GM23338 (cell line): ENCODE measurements around the gene SMURF1. TPM values are rescaled to one million over a fixed set of nuclear protein-coding genes. Genes with fewer than 3 reads are reported as not detected.

Experiments used
- ATAC-seq: fragments of 200-7000 bp; cut with Tn5 transposase; 3 replicates; pipeline ENCODE4 v1.9.1; 2020
- DNase-seq: peaks from one replicate; pipeline ENCODE4 v3.0.0-alpha.2; 2015; ENCODE audit warnings: low spot score
- H2AFZ ChIP-seq: fragments of 200-600 bp; sonication (generic); 2 replicates; pipeline ENCODE4 v1.8.0; 2016; ENCODE audit warnings: antibody characterized with exemption, mild to moderate bottlenecking, moderate library complexity
- H3F3A ChIP-seq: fragments of 200-600 bp; sonication (generic); replicated peaks from 2 replicates; pipeline ENCODE4 v1.8.0; 2017; ENCODE audit warnings: antibody characterized with exemption, mixed run types, low read depth
- H3K27ac ChIP-seq: fragments of 200-600 bp; sonication (generic); 2 replicates; pipeline ENCODE4 v1.6.1; 2016; ENCODE audit warnings: low read depth
- H3K27me3 ChIP-seq: fragments of 200-600 bp; sonication (generic); 2 replicates; pipeline ENCODE4 v1.8.0; 2016; ENCODE audit warnings: mild to moderate bottlenecking, mixed run types, moderate library complexity; ENCODE audit not compliant: insufficient read depth
- H3K36me3 ChIP-seq: fragments of 200-600 bp; sonication (generic); 2 replicates; pipeline ENCODE4 v1.8.0; 2016; ENCODE audit warnings: mild to moderate bottlenecking; ENCODE audit not compliant: insufficient read depth
- H3K4me1 ChIP-seq: fragments of 200-600 bp; sonication (generic); 2 replicates; pipeline ENCODE4 v1.8.0; 2016; ENCODE audit warnings: mild to moderate bottlenecking, moderate library complexity; ENCODE audit not compliant: insufficient read depth
- H3K4me2 ChIP-seq: fragments of 200-600 bp; sonication (generic); 2 replicates; pipeline ENCODE4 v1.7.1; 2017; ENCODE audit warnings: mixed run types
- H3K4me3 ChIP-seq: fragments of 200-600 bp; sonication (generic); 2 replicates; pipeline ENCODE4 v1.6.1; 2016; ENCODE audit warnings: mixed run types
- H3K79me2 ChIP-seq: fragments of 200-600 bp; sonication (generic); replicated peaks from 2 replicates; pipeline ENCODE4 v1.8.0; 2017; ENCODE audit warnings: mild to moderate bottlenecking; ENCODE audit not compliant: insufficient read depth
- H3K9me2 ChIP-seq: fragments of 200-600 bp; sonication (generic); 2 replicates; pipeline ENCODE4 v1.8.0; 2017; ENCODE audit not compliant: insufficient read depth
- H4K20me1 ChIP-seq: fragments of 200-600 bp; sonication (generic); replicated peaks from 2 replicates; pipeline ENCODE4 v1.8.0; 2017; ENCODE audit warnings: mild to moderate bottlenecking; ENCODE audit not compliant: insufficient read depth
- H3K27ac Mint-ChIP-seq: 2 replicates; pipeline ENCODE4 v1.8.0; 2020; ENCODE audit warnings: inconsistent platforms, mild to moderate bottlenecking, moderate library complexity, mixed read lengths
- H3K27me3 Mint-ChIP-seq: 3 replicates; pipeline ENCODE4 v1.8.0; 2022; ENCODE audit warnings: low read depth, mild to moderate bottlenecking, moderate library complexity, mixed read lengths, inconsistent platforms; ENCODE audit not compliant: insufficient read depth, poor library complexity
- H3K36me3 Mint-ChIP-seq: 3 replicates; pipeline ENCODE4 v1.8.0; 2021; ENCODE audit warnings: low read depth, mild to moderate bottlenecking, inconsistent platforms, moderate library complexity, mixed read lengths
- H3K4me1 Mint-ChIP-seq: 3 replicates; pipeline ENCODE4 v1.8.0; 2020; ENCODE audit warnings: mild to moderate bottlenecking, inconsistent platforms, mixed read lengths
- H3K4me3 Mint-ChIP-seq: 3 replicates; pipeline ENCODE4 v1.8.0; 2021; ENCODE audit warnings: moderate library complexity, mild to moderate bottlenecking, inconsistent platforms, mixed read lengths
- H3K9me3 Mint-ChIP-seq: 3 replicates; pipeline ENCODE4 v1.8.0; 2020; ENCODE audit warnings: moderate library complexity, mild to moderate bottlenecking, inconsistent platforms, mixed read lengths
- CTCF ChIP-seq, 2 experiments: fragments of 200-600 bp in 1 of 2; sonication (generic) in 1 of 2; conservative IDR thresholded peaks; 2 replicates each; pipeline versions ENCODE4 v1.5.1 to v1.6.1; 2016 to 2017; ENCODE audit warnings: antibody characterized with exemption in 2 of 2, low read depth in 2 of 2, mild to moderate bottlenecking in 2 of 2, moderate library complexity in 1 of 2
- EZH2 ChIP-seq: fragments of 200-600 bp; sonication (generic); IDR thresholded peaks from one replicate; pipeline ENCODE4 v1.8.0; 2017; ENCODE audit warnings: antibody characterized with exemption, mild to moderate bottlenecking, low read depth; ENCODE audit not compliant: unreplicated experiment
- JUNB ChIP-seq: IDR thresholded peaks from one replicate; pipeline ENCODE4 v1.6.1; 2016; ENCODE audit warnings: antibody characterized with exemption; ENCODE audit not compliant: unreplicated experiment
- NANOG ChIP-seq: IDR thresholded peaks from 2 replicates; pipeline ENCODE4 v1.6.1; 2016; ENCODE audit warnings: antibody characterized with exemption, borderline replicate concordance
- POLR2AphosphoS5 ChIP-seq: IDR thresholded peaks from 2 replicates; pipeline ENCODE4 v1.6.1; 2016; ENCODE audit warnings: antibody characterized with exemption, low read depth
- ZNF114 ChIP-seq: fragments of 250-450 bp; sonication (Bioruptor Pico); IDR thresholded peaks from 2 replicates; pipeline ENCODE4 v1.5.0; 2020; ENCODE audit warnings: mild to moderate bottlenecking, moderate library complexity
- ZNF331 ChIP-seq: fragments of 250-450 bp; sonication (Bioruptor Pico); IDR thresholded peaks from 2 replicates; pipeline ENCODE4 v1.5.0; 2020; ENCODE audit warnings: low read depth, mild to moderate bottlenecking, moderate library complexity
- polyA plus RNA-seq: library from polyadenylated mRNA; unstranded; fragments of >200 nt; fragmentation: Nextera tagmentation; extraction: Ambion mirVana; gene quantifications from 2 replicates; pipeline ENCODE4 v1.2.1, GENCODE V29; 2016
- total RNA-seq: library from RNA; depleted of rRNA; stranded (reverse); fragments of >200 nt; shearing (Covaris generic); gene quantifications from 2 replicates; pipeline ENCODE4 v1.2.3, GENCODE V29; 2014
- TF ChIP-seq, protein P1 (sequence below): fragments of 250-450 bp; sonication (Bioruptor Pico); IDR thresholded peaks from 2 replicates; pipeline ENCODE4 v1.5.0; 2020; ENCODE audit warnings: mild to moderate bottlenecking, moderate library complexity

SMURF1 gene
- total and polyA plus RNA-seq, 2 experiments from 2014 or later: 5.8 to 23.9 TPM

DNA sequence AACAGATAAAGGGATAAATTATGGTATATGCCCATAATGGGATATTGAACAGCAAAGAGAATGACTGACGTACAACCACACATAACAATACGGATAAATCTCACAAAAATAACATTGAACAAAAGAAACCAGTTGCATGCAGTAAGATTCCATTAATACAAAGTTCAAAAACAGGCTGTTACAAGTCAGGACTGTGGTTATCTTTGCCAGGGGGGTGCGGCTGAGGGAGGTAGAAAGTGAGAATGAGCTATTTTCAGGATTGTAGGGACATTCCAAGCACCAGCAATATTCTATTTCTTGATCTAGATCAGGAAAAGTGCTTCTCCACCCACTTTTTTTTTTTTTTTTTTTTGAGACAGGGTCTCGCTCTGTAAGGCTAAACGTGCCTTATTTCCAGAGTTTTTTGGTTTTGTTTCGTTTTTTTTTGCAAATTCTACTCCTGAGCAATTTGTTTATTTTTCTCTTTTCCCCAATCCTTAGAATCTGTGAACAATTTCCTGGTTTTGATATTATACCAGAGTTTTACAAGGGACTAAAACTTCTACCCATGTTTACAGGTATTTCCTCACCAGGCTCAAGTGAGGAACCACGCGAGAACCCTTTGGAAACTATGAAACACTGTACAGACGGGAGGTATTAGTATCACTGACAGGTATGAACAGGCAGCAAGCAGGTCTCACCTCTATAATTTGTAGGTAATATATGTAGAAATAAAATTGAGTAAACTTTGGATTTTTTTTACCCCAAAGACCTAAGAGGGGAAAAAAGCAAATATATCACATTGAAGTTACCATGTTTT lies 9.9 kb downstream of the SMURF1 start:
- TF ChIP-seq ZNF114 (CRISPR knock-in tag): no peak
- Mint-ChIP-seq H3K4me3 (no peak overlapping the region), H3K27ac (no peak overlapping the region; the same call in 1 of the 2 replicates), H3K27me3 (no peaks in the 10 kb centered on the region), H3K36me3 (no peaks in the 10 kb centered on the region), H3K9me3 (no peaks in the 10 kb centered on the region), H3K4me1 (peaks cover 30% of the 10 kb centered on the region)
- no peak overlapping the region for H3K4me3 ChIP-seq
- H3K27me3 ChIP-seq: no peaks in the 10 kb centered on the region
- H3K79me2 ChIP-seq: peaks cover 100% of the 10 kb centered on the region
- peaks cover 4% of the 10 kb centered on the region; the same call in 1 of the 2 replicates for H4K20me1 ChIP-seq
- no peak overlapping the region for H3K27ac ChIP-seq
- no peaks in the 10 kb centered on the region for H3F3A ChIP-seq
- H3K36me3 ChIP-seq: no peaks in the 10 kb centered on the region
- DNase-seq: no peak
- no peaks in the 10 kb centered on the region for H3K9me2 ChIP-seq
- peaks cover 15% of the 10 kb centered on the region for H3K4me1 ChIP-seq
- ATAC-seq: no peak
- H3K4me2 ChIP-seq: no peak overlapping the region
- no peak overlapping the region for H2AFZ ChIP-seq

- no peaks in the 10 kb centered on the region for H3K27me3 Mint-ChIP-seq
- Histone ChIP-seq H3K27me3 (no peaks in the 10 kb centered on the region), H3K36me3 (no peaks in the 10 kb centered on the region), H3F3A (no peaks in the 10 kb centered on the region), H2AFZ (no peak overlapping the region), H3K79me2 (peaks cover 100% of the 10 kb centered on the region), H3K27ac (no peak overlapping the region), H3K4me1 (peaks cover 4% of the 10 kb centered on the region), H3K9me2 (no peaks in the 10 kb centered on the region), H3K4me3 (no peak overlapping the region), H3K4me2 (no peak overlapping the region), H4K20me1 (peaks cover 5% of the 10 kb centered on the region; the same call in 1 of the 2 replicates)
- ATAC-seq: no peak
- peaks cover 18% of the 10 kb centered on the region for H3K4me1 Mint-ChIP-seq
- no peak for DNase-seq
- H3K4me3 Mint-ChIP-seq: no peak overlapping the region
- H3K36me3 Mint-ChIP-seq: no peaks in the 10 kb centered on the region
- no peaks in the 10 kb centered on the region for H3K9me3 Mint-ChIP-seq
- H3K27ac Mint-ChIP-seq: peak overlapping the region; percentile 7; the same call in 1 of the 2 replicates
- TF ChIP-seq NANOG (no peak), ZNF114 (CRISPR knock-in tag) (no peak), ZNF331 (CRISPR knock-in tag) (no peak), CTCF (conservative IDR thresholded peaks at IDR 0.05; ENCODE audit: low read depth in 2 of 2) (no peak), JUNB (no peak), POLR2AphosphoS5 (no peak), EZH2 (no peak)
- TF ChIP-seq, protein P1, sequence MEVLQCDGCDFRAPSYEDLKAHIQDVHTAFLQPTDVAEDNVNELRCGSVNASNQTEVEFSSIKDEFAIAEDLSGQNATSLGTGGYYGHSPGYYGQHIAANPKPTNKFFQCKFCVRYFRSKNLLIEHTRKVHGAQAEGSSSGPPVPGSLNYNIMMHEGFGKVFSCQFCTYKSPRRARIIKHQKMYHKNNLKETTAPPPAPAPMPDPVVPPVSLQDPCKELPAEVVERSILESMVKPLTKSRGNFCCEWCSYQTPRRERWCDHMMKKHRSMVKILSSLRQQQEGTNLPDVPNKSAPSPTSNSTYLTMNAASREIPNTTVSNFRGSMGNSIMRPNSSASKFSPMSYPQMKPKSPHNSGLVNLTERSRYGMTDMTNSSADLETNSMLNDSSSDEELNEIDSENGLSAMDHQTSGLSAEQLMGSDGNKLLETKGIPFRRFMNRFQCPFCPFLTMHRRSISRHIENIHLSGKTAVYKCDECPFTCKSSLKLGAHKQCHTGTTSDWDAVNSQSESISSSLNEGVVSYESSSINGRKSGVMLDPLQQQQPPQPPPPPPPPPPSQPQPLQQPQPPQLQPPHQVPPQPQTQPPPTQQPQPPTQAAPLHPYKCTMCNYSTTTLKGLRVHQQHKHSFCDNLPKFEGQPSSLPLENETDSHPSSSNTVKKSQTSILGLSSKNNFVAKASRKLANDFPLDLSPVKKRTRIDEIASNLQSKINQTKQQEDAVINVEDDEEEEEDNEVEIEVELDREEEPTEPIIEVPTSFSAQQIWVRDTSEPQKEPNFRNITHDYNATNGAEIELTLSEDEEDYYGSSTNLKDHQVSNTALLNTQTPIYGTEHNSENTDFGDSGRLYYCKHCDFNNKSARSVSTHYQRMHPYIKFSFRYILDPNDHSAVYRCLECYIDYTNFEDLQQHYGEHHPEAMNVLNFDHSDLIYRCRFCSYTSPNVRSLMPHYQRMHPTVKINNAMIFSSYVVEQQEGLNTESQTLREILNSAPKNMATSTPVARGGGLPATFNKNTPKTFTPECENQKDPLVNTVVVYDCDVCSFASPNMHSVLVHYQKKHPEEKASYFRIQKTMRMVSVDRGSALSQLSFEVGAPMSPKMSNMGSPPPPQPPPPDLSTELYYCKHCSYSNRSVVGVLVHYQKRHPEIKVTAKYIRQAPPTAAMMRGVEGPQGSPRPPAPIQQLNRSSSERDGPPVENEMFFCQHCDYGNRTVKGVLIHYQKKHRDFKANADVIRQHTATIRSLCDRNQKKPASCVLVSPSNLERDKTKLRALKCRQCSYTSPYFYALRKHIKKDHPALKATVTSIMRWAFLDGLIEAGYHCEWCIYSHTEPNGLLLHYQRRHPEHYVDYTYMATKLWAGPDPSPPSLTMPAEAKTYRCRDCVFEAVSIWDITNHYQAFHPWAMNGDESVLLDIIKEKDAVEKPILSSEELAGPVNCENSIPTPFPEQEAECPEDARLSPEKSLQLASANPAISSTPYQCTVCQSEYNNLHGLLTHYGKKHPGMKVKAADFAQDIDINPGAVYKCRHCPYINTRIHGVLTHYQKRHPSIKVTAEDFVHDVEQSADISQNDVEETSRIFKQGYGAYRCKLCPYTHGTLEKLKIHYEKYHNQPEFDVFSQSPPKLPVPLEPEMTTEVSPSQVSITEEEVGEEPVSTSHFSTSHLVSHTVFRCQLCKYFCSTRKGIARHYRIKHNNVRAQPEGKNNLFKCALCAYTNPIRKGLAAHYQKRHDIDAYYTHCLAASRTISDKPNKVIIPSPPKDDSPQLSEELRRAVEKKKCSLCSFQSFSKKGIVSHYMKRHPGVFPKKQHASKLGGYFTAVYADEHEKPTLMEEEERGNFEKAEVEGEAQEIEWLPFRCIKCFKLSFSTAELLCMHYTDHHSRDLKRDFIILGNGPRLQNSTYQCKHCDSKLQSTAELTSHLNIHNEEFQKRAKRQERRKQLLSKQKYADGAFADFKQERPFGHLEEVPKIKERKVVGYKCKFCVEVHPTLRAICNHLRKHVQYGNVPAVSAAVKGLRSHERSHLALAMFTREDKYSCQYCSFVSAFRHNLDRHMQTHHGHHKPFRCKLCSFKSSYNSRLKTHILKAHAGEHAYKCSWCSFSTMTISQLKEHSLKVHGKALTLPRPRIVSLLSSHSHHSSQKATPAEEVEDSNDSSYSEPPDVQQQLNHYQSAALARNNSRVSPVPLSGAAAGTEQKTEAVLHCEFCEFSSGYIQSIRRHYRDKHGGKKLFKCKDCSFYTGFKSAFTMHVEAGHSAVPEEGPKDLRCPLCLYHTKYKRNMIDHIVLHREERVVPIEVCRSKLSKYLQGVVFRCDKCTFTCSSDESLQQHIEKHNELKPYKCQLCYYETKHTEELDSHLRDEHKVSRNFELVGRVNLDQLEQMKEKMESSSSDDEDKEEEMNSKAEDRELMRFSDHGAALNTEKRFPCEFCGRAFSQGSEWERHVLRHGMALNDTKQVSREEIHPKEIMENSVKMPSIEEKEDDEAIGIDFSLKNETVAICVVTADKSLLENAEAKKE (CRISPR knock-in tag): no peak
Measured at GRCh38 chr7:99132595-99133321, 11.2 kb downstream of the SMURF1 start.
